Mammary epithelial cell (primary cell): Measurements from ENCODE around the gene ARMC9.

Experiments used
- EZH2 ChIP-seq: IDR thresholded peaks from 2 replicates; pipeline ENCODE4 v1.6.1; 2012; ENCODE audit warnings: low read length, inconsistent platforms, borderline replicate concordance
- TF ChIP-seq, protein P1 (sequence below), 2 donors: IDR thresholded peaks in 1 of 2; conservative IDR thresholded peaks in 1 of 2; 2 replicates each; pipeline ENCODE4 v1.5.1; 2011 to 2012; ENCODE audit warnings: inconsistent platforms in 2 of 2, low read length in 2 of 2, mild to moderate bottlenecking in 2 of 2, control low read depth in 1 of 2, low read depth in 1 of 2; ENCODE audit not compliant: insufficient read depth in 1 of 2; ENCODE audit errors: extremely low read depth in 1 of 2

DNA sequence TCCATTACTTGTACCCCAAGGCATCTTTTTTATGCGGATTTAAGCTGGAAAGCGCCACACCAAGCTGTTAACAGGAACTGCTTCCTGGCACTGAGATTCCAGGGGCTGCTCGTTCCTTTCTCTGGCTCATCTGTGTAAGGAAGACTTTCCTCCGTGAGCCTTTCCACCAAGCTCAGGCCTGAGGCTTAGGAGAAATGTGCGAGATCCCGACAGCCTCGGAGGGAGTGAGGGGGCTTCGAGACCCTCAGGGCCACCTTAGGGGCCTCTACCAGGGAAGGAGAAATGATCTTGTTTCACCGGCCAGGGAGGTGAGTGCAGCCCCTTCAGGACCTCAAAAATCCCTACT lies 214.2 kb downstream of the ARMC9 start:
- TF ChIP-seq, protein P1, sequence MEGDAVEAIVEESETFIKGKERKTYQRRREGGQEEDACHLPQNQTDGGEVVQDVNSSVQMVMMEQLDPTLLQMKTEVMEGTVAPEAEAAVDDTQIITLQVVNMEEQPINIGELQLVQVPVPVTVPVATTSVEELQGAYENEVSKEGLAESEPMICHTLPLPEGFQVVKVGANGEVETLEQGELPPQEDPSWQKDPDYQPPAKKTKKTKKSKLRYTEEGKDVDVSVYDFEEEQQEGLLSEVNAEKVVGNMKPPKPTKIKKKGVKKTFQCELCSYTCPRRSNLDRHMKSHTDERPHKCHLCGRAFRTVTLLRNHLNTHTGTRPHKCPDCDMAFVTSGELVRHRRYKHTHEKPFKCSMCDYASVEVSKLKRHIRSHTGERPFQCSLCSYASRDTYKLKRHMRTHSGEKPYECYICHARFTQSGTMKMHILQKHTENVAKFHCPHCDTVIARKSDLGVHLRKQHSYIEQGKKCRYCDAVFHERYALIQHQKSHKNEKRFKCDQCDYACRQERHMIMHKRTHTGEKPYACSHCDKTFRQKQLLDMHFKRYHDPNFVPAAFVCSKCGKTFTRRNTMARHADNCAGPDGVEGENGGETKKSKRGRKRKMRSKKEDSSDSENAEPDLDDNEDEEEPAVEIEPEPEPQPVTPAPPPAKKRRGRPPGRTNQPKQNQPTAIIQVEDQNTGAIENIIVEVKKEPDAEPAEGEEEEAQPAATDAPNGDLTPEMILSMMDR (conservative IDR thresholded peaks at IDR 0.05 in 1 of 2, IDR thresholded peaks at IDR 0.05 in 1 of 2; ENCODE audit: extremely low read depth in 1 of 2, insufficient read depth in 1 of 2, low read depth in 1 of 2, low read length in 2 of 2): no peak
- TF ChIP-seq EZH2: no peak
